ENCODE data around the gene TLK1. TPM values are rescaled to one million over a fixed set of nuclear protein-coding genes. Genes with fewer than 3 reads are reported as not detected.

TLK1 gene
- total and polyA plus RNA-seq, 2 experiments from 2014 or later, result 41.2 to 45.0 TPM

DNA sequence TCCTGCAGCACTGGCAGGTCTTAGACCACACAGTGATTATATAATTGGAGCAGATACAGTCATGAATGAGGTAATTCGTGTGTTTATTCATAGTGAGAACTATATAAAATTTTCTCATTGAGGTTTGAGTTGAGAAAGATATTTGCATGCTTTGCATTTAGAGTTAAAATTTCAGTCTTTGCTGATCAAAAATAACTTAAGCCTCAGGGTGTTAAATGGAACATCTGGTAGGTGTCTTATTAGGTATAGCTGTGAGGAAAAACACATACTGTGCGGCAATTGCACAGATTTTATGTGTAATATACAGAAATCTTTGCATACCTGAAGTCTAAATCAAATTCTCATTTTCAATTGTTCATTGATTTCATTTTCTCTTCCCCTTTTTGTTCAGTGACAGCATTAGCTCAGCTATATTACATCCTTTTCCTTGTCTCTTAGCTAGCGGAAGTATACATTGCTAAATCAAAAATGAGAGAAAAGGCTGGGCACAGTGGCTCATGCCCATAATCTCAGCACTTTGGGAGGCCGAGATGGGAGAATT is 210.4 kb downstream of the TLK1 start:
- H4K20me1 ChIP-seq (replicated peaks; ENCODE audit: insufficient read depth), result peaks cover 17% of the 10 kb centered on the region
- TF ChIP-seq EZH2phosphoT487 (IDR thresholded peaks at IDR 0.05; ENCODE audit: unreplicated experiment), result no peak
- TF ChIP-seq NANOG (IDR thresholded peaks at IDR 0.05; ENCODE audit: borderline replicate concordance), result no peak
- TF ChIP-seq, protein P1, sequence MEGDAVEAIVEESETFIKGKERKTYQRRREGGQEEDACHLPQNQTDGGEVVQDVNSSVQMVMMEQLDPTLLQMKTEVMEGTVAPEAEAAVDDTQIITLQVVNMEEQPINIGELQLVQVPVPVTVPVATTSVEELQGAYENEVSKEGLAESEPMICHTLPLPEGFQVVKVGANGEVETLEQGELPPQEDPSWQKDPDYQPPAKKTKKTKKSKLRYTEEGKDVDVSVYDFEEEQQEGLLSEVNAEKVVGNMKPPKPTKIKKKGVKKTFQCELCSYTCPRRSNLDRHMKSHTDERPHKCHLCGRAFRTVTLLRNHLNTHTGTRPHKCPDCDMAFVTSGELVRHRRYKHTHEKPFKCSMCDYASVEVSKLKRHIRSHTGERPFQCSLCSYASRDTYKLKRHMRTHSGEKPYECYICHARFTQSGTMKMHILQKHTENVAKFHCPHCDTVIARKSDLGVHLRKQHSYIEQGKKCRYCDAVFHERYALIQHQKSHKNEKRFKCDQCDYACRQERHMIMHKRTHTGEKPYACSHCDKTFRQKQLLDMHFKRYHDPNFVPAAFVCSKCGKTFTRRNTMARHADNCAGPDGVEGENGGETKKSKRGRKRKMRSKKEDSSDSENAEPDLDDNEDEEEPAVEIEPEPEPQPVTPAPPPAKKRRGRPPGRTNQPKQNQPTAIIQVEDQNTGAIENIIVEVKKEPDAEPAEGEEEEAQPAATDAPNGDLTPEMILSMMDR (conservative IDR thresholded peaks at IDR 0.05; ENCODE audit: low read depth in 2 of 2), result no peak
- TF ChIP-seq, protein P2, sequence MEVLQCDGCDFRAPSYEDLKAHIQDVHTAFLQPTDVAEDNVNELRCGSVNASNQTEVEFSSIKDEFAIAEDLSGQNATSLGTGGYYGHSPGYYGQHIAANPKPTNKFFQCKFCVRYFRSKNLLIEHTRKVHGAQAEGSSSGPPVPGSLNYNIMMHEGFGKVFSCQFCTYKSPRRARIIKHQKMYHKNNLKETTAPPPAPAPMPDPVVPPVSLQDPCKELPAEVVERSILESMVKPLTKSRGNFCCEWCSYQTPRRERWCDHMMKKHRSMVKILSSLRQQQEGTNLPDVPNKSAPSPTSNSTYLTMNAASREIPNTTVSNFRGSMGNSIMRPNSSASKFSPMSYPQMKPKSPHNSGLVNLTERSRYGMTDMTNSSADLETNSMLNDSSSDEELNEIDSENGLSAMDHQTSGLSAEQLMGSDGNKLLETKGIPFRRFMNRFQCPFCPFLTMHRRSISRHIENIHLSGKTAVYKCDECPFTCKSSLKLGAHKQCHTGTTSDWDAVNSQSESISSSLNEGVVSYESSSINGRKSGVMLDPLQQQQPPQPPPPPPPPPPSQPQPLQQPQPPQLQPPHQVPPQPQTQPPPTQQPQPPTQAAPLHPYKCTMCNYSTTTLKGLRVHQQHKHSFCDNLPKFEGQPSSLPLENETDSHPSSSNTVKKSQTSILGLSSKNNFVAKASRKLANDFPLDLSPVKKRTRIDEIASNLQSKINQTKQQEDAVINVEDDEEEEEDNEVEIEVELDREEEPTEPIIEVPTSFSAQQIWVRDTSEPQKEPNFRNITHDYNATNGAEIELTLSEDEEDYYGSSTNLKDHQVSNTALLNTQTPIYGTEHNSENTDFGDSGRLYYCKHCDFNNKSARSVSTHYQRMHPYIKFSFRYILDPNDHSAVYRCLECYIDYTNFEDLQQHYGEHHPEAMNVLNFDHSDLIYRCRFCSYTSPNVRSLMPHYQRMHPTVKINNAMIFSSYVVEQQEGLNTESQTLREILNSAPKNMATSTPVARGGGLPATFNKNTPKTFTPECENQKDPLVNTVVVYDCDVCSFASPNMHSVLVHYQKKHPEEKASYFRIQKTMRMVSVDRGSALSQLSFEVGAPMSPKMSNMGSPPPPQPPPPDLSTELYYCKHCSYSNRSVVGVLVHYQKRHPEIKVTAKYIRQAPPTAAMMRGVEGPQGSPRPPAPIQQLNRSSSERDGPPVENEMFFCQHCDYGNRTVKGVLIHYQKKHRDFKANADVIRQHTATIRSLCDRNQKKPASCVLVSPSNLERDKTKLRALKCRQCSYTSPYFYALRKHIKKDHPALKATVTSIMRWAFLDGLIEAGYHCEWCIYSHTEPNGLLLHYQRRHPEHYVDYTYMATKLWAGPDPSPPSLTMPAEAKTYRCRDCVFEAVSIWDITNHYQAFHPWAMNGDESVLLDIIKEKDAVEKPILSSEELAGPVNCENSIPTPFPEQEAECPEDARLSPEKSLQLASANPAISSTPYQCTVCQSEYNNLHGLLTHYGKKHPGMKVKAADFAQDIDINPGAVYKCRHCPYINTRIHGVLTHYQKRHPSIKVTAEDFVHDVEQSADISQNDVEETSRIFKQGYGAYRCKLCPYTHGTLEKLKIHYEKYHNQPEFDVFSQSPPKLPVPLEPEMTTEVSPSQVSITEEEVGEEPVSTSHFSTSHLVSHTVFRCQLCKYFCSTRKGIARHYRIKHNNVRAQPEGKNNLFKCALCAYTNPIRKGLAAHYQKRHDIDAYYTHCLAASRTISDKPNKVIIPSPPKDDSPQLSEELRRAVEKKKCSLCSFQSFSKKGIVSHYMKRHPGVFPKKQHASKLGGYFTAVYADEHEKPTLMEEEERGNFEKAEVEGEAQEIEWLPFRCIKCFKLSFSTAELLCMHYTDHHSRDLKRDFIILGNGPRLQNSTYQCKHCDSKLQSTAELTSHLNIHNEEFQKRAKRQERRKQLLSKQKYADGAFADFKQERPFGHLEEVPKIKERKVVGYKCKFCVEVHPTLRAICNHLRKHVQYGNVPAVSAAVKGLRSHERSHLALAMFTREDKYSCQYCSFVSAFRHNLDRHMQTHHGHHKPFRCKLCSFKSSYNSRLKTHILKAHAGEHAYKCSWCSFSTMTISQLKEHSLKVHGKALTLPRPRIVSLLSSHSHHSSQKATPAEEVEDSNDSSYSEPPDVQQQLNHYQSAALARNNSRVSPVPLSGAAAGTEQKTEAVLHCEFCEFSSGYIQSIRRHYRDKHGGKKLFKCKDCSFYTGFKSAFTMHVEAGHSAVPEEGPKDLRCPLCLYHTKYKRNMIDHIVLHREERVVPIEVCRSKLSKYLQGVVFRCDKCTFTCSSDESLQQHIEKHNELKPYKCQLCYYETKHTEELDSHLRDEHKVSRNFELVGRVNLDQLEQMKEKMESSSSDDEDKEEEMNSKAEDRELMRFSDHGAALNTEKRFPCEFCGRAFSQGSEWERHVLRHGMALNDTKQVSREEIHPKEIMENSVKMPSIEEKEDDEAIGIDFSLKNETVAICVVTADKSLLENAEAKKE (CRISPR knock-in tag; IDR thresholded peaks at IDR 0.05), result no peak
- no peak for TF ChIP-seq ZNF114 (CRISPR knock-in tag; IDR thresholded peaks at IDR 0.05)
- no peak for TF ChIP-seq EZH2 (IDR thresholded peaks at IDR 0.05; ENCODE audit: low read depth, unreplicated experiment)
- H3K36me3 Mint-ChIP-seq (ENCODE audit: low read depth), result peaks cover 56% of the 10 kb centered on the region
- H2AFZ ChIP-seq, result no peak overlapping the region
- H3K9me3 Mint-ChIP-seq, result no peaks in the 10 kb centered on the region
- no peaks in the 10 kb centered on the region for H3K4me1 ChIP-seq (ENCODE audit: insufficient read depth)
- no peak overlapping the region for H3K4me3 Mint-ChIP-seq
- peaks cover 32% of the 10 kb centered on the region for H3K79me2 ChIP-seq (replicated peaks; ENCODE audit: insufficient read depth)
- no peaks in the 10 kb centered on the region for H3K27me3 Mint-ChIP-seq (ENCODE audit: insufficient read depth, low read depth, poor library complexity)
- H3K4me2 ChIP-seq, result no peak overlapping the region
- H3K9me2 ChIP-seq (ENCODE audit: insufficient read depth), result no peaks in the 10 kb centered on the region
- H3F3A ChIP-seq (replicated peaks; ENCODE audit: low read depth), result 0 out of 2 replicates have a peak, but pooled peaks cover 8% of the 10 kb centered on the region
- no peaks in the 10 kb centered on the region for H3K4me1 Mint-ChIP-seq
- H3K27me3 ChIP-seq (ENCODE audit: insufficient read depth), result no peaks in the 10 kb centered on the region
- H3K27ac ChIP-seq (ENCODE audit: low read depth), result no peak overlapping the region
- peaks cover 56% of the 10 kb centered on the region for H3K36me3 ChIP-seq (ENCODE audit: insufficient read depth)
- no peak overlapping the region for H3K4me3 ChIP-seq
- H3K27ac Mint-ChIP-seq, result no peak overlapping the region
- DNase-seq (ENCODE audit: low spot score) (no peak), ATAC-seq (no peak)
